Upper lobe of right lung (tissue), 1 donor: ENCODE data around the gene STPG2. TPM values are rescaled to one million over a fixed set of nuclear protein-coding genes. Genes with fewer than 3 reads are reported as not detected.

Experiments used
- ATAC-seq: fragments of 200-7000 bp; cut with Tn5 transposase; one replicate; pipeline ENCODE4 v1.9.1; 2020; ENCODE audit warnings: mild to moderate bottlenecking, moderate library complexity
- DNase-seq: peaks from one replicate; pipeline ENCODE4 v3.0.0-alpha.2; 2020
- H3K27ac ChIP-seq: fragments of 200-600 bp; one replicate; pipeline ENCODE4 v1.8.0; 2022
- H3K27me3 ChIP-seq: fragments of 200-600 bp; one replicate; pipeline ENCODE4 v1.8.0; 2022; ENCODE audit warnings: mild to moderate bottlenecking
- H3K36me3 ChIP-seq: fragments of 200-600 bp; one replicate; pipeline ENCODE4 v1.8.0; 2022
- H3K4me1 ChIP-seq: fragments of 200-600 bp; one replicate; pipeline ENCODE4 v1.8.0; 2022
- H3K4me3 ChIP-seq: fragments of 200-600 bp; one replicate; pipeline ENCODE4 v1.8.0; 2022; ENCODE audit warnings: mild to moderate bottlenecking
- H3K9me3 ChIP-seq: fragments of 200-600 bp; one replicate; pipeline ENCODE4 v1.8.0; 2022
- CTCF ChIP-seq: fragments of 200-600 bp; IDR thresholded peaks from one replicate; pipeline ENCODE4 v1.8.0; 2022; ENCODE audit warnings: antibody characterized with exemption
- intact Hi-C: fragments of 100-400 bp; cut with DNase I; formaldehyde crosslinking; loops from one replicate; pipeline ENCODE4 v1.11.0; 2022
- total RNA-seq: library from RNA; stranded (reverse); fragmentation: NEBNext Ultra II Directional; extraction: Animal tissue kit (Norgen Biotek cat#: 25700); gene quantifications from one replicate; pipeline ENCODE4 v1.2.1, GENCODE V29; 2021
- donor health status: DM: no; HTN: yes; CAD: no; lungs with severe emphysema.

STPG2 gene
- total RNA-seq, 1 donor from 2014 or later: 0.41 TPM

- no peaks in the 10 kb centered on the region for H3K9me3 ChIP-seq
- no peak overlapping the region for H3K4me3 ChIP-seq
- no peaks in the 10 kb centered on the region for H3K4me1 ChIP-seq
- intact Hi-C loops: no loop called here
- DNase-seq (no peak), ATAC-seq (no peak)
- no peaks in the 10 kb centered on the region for H3K27me3 ChIP-seq
- H3K36me3 ChIP-seq: no peaks in the 10 kb centered on the region
- no peak for TF ChIP-seq CTCF
- H3K27ac ChIP-seq: no peak overlapping the region
These were observed 200.3 kb downstream of the STPG2 start for GRCh38 chr4:97942951-97943350.

- Histone ChIP-seq H3K4me1 (no peaks in the 10 kb centered on the region), H3K27me3 (no peaks in the 10 kb centered on the region), H3K36me3 (no peaks in the 10 kb centered on the region), H3K9me3 (no peaks in the 10 kb centered on the region), H3K4me3 (no peak overlapping the region), H3K27ac (no peak overlapping the region)
- TF ChIP-seq CTCF: no peak
- intact Hi-C loops: no loop called here
- no peak for ATAC-seq
- no peak for DNase-seq
These were observed 201.1 kb downstream of the STPG2 start for GRCh38 chr4:97942137-97942536.

- no peak for TF ChIP-seq CTCF
- no peak for ATAC-seq
- Histone ChIP-seq H3K27ac (no peak overlapping the region), H3K27me3 (no peaks in the 10 kb centered on the region), H3K9me3 (peaks cover 4% of the 10 kb centered on the region), H3K36me3 (no peaks in the 10 kb centered on the region), H3K4me1 (no peaks in the 10 kb centered on the region), H3K4me3 (no peak overlapping the region)
- no peak for DNase-seq
- intact Hi-C loops: no loop called here
These were observed 205.1 kb downstream of the STPG2 start for GRCh38 chr4:97938141-97938540.

- Histone ChIP-seq H3K4me1 (no peaks in the 10 kb centered on the region), H3K27me3 (no peaks in the 10 kb centered on the region), H3K9me3 (no peaks in the 10 kb centered on the region), H3K36me3 (no peaks in the 10 kb centered on the region), H3K4me3 (no peak overlapping the region), H3K27ac (no peak overlapping the region)
- intact Hi-C loops: no loop called here
- no peak for ATAC-seq
- no peak for DNase-seq
- no peak for TF ChIP-seq CTCF
These were observed 218.8 kb downstream of the STPG2 start for GRCh38 chr4:97924341-97924958.

- H3K27me3 ChIP-seq: no peaks in the 10 kb centered on the region
- peak; percentile 49 for DNase-seq
- H3K27ac ChIP-seq: no peak overlapping the region
- TF ChIP-seq CTCF: no peak
- intact Hi-C loops: no loop called here
- H3K4me1 ChIP-seq: no peaks in the 10 kb centered on the region
- no peaks in the 10 kb centered on the region for H3K9me3 ChIP-seq
- H3K4me3 ChIP-seq: no peak overlapping the region
- no peaks in the 10 kb centered on the region for H3K36me3 ChIP-seq
- no peak for ATAC-seq
These were observed 220.2 kb downstream of the STPG2 start for GRCh38 chr4:97923096-97923495.

- DNase-seq (no peak), ATAC-seq (no peak)
- TF ChIP-seq CTCF: no peak
- Histone ChIP-seq H3K9me3 (no peaks in the 10 kb centered on the region), H3K27ac (no peak overlapping the region), H3K27me3 (no peaks in the 10 kb centered on the region), H3K4me3 (no peak overlapping the region), H3K4me1 (no peaks in the 10 kb centered on the region), H3K36me3 (no peaks in the 10 kb centered on the region)
- intact Hi-C loops: no loop called here
These were observed 226.2 kb downstream of the STPG2 start for GRCh38 chr4:97917115-97917514.
